ENCODE measurements around the gene GRM1.
"Not testable (repeated sequence)": the region's sequence is repeated elsewhere in the genome, so short reads cannot be mapped to it uniquely, and the experiment has no call there.

GRM1 gene

DNA sequence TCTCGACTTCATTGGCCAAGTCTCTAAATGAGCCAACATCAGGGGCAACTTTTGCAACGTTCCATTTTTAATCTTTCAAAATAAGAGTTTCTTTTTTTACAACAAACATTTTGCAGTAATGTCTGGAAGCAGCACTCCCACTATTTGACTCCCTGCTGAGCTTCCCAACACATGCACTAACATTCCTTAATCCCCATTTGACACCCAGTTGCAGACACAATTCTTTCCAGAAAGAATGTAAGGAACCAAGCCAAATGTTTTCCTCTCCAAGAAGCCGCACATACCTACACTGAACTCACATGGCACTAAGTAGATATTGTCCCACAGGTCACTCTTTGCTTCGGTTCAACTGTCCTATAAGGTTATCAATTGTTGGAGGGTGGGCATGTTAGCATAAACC lies 165.6 kb downstream of the GRM1 start:
- DNase-seq = no peak

DNA sequence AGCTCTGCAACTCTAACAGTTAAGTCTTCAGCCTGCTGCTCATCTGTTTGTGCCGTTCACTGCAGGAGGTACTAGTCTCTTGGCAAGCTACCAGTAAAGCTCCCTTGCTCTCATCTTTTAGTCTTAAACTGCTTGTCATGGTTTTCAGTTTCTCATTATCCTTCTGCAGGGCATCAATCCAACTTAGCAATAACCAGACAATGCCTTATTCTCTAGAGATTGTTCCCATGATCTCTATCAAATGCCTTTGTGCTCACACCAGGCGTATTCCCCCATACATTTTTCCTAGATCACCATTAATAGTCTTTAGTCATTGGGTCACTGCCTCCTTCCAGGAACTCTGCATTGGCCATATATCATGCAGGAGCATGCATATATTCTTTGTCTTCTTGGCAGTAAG lies 171.3 kb downstream of the GRM1 start:
- no peak for DNase-seq

DNA sequence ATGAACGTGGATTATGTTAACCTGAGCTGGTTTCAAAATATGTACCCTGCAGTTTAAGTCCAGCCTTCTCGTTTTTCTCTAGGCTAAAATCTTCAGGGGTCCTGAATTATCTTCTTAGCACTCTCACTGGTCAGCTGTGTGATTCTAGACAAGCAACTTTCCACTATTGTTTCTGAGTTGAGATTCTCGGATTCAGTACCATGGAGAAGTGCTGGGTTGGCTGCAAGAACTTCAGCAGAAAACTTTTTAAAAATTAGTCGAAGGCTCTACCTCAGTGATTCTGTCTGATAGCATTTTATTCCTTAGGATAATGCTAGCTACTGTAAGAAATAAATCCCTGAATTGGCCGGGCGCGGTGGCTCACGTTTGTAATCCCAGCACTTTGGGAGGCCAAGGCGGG lies 173.7 kb downstream of the GRM1 start:
- no peak for DNase-seq

GRCh38 chr6:146209942-146210341 lies 181.1 kb downstream of the GRM1 start:
- no peak for DNase-seq

GRCh38 chr6:146210406-146211083 lies 181.7 kb downstream of the GRM1 start:
- no peak for DNase-seq

- DNase-seq = no peak
These were observed 182.8 kb downstream of the GRM1 start for GRCh38 chr6:146211646-146212045.

GRCh38 chr6:146212781-146213180 lies 183.9 kb downstream of the GRM1 start:
- no peak for DNase-seq

GRCh38 chr6:146219101-146219500 lies 190.2 kb downstream of the GRM1 start:
- DNase-seq = no peak

- no peak for DNase-seq
These were observed 195.6 kb downstream of the GRM1 start for GRCh38 chr6:146224449-146224848.

DNA sequence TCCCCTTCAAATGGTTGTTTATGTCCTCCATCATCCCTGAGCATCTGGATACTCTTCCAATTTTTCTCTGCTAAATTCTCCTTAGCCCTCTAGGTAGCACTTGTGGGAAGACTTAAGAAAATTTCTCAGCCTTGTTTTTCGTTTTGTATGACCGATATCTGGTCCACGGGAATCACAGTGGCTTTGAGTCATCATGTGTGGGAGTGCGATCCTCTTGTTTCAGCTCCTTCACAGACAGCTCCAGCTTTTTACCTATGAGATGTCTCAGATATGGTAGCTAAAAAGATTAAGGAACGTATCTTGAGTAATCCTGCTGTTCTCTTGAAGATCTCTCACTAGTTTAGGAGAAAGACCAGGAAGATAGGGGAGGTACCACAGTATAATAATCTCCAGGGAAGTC lies 196.1 kb downstream of the GRM1 start:
- DNase-seq = no peak

GRCh38 chr6:146240322-146240721 lies 211.5 kb downstream of the GRM1 start:
- no peak for DNase-seq

DNA sequence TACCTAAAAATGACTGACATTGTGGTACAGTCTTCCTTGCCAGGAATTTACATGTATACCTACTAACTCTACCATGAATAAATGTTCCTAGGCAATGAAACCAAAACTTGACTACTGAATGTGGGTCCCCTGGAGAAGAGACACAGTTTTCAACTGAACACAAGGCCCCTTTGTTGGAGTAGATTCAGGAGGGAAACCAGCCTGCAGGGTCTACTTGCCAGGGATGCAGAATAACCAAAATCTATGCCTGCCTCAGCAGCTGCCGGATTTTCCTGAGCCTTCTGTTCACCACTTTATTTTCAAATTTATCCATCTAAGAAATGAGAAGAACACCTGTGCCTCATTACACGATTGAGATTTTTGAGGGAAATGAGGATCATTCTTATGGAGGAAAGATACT lies 211.9 kb downstream of the GRM1 start:
- no peak for DNase-seq

DNA sequence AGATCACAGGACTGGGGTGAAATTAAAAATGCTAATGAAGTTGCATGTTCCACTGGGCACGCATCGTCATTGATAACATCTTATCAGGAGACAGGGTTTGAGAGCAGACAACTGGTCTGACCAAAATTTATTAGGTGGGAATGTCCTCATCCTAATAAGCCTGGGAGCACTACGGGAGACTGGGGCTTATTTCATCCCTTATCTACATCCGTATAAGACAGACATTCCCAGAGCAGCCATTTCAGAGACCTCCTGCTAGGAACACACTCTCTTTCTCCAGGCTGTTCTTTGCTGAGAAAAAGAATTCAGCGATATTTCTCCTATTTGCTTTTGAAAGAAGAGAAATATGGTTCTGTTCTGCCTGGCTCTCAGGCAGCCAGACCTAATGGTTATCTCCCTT lies 214.8 kb downstream of the GRM1 start:
- not testable (repeated sequence) for DNase-seq

GRCh38 chr6:146244630-146245143 lies 215.8 kb downstream of the GRM1 start:
- no peak for DNase-seq

DNA sequence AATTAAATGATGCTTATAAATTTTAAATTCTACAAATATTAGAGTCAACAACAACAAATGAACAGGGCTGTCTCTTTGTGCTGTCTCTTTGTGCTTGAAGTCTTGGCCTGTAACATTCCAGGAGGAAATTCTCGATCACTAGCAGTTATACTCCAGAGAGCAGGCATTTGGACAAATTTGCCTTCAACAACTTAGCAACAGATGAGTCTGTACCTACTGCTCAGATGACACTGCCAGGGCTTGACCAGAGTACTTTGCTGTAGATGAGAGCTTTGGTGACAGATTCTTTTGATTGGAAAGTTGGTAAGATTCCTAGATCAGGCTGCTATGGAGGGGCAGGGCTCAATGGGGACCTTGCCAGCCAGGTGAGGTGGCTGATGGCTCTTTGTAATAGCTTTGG lies 217.2 kb downstream of the GRM1 start:
- no peak for DNase-seq

- DNase-seq = no peak
These were observed 224.8 kb downstream of the GRM1 start for GRCh38 chr6:146253691-146254090.

GRCh38 chr6:146258206-146258605 lies 229.3 kb downstream of the GRM1 start:
- DNase-seq = no peak

- no peak for DNase-seq
These were observed 232.0 kb downstream of the GRM1 start for GRCh38 chr6:146260886-146261285.

DNA sequence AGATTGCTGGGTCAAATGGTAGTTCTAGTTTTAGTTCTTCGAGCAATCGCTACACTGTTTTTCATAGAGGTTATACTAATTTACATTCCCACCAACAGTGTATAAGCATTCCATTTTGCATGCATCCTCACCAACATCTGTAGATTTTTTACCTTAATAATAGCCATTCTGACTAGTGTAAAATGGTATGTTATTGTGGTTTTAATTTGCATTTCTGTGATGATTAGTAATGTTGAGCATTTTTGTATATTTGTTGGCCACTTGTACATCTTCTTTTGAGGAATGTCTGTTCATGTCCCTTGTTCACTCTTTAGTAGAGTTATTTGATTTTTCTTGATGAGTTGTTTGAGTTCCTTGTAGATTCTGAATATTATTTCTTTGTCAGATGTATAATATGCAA lies 236.2 kb downstream of the GRM1 start:
- DNase-seq = no peak

GRCh38 chr6:146267447-146267846 lies 238.6 kb downstream of the GRM1 start:
- DNase-seq = no peak

GRCh38 chr6:146267946-146268345 lies 239.1 kb downstream of the GRM1 start:
- no peak for DNase-seq

DNA sequence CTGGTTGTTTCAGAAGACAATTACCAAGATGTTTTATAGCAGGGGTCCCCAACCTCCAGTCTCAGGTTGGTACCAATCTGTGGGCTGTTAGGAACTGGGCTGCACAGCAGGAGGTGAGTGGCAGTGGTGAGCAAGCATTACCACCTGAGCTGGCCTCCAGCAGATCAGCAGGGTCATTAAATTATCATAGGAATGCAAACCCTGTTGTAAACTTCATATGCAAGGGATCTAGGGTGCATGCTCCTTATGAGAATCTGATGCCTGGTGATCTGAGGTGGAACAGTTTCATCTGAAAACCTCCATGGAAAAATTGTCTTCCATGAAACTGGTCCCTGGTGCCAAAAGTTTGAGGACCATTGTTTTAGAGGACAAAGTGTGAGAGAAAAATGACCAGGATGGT lies 240.6 kb downstream of the GRM1 start:
- DNase-seq = no peak

- DNase-seq = not testable (repeated sequence)
These were observed 242.3 kb downstream of the GRM1 start for GRCh38 chr6:146271163-146271562.

DNA sequence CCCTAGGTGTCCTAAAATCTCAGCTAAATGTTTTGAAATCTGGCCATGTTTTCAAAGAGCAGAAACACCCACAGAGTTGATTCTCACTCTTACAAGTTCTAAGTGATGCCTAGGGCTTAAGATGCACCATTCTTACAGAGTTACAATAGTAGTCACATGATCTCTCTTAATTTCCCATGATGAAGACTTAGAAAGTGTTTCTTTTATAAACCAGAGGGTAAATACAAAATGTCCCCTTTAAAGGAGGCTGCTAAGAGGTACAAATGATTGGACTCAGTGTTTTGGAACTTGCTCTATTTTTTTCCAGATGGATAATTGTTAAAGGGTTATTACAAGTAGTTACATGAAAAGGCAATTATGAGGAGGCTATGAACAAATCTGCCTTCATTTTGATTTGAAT lies 244.6 kb downstream of the GRM1 start:
- DNase-seq = no peak

GRCh38 chr6:146277142-146277541 lies 248.3 kb downstream of the GRM1 start:
- DNase-seq = no peak
